WTC11 (cell line): ENCODE results near the gene PIK3C2G. TPM values are rescaled to one million over a fixed set of nuclear protein-coding genes. Genes with fewer than 3 reads are reported as not detected.

Experiments
- ATAC-seq: fragments of 200-7000 bp; cut with Tn5 transposase; 2 replicates; pipeline ENCODE4 v1.10.0; 2021; ENCODE audit warnings: mild to moderate bottlenecking, moderate library complexity
- CTCF ChIA-PET: fragments of 300-600 bp; sonication (Branson Sonifier 250); formaldehyde crosslinking; loops from one replicate; lab custom pipeline; 2021; ENCODE audit warnings: antibody characterized with exemption; lab: Charles Lee
- POLR2A ChIA-PET: fragments of 350-600 bp; sonication (Branson Sonifier 250); formaldehyde crosslinking; loops from one replicate; lab custom pipeline; 2021; ENCODE audit warnings: antibody characterized with exemption; lab: Charles Lee
- DNase-seq: peaks from one replicate; pipeline ENCODE4 v3.0.0; 2021; ENCODE audit warnings: low spot score
- H3K27ac Mint-ChIP-seq: 2 replicates; pipeline ENCODE4 v1.8.0; 2021; ENCODE audit warnings: mixed read lengths
- H3K27me3 Mint-ChIP-seq: 2 replicates; pipeline ENCODE4 v1.8.0; 2021; ENCODE audit warnings: low read depth, mild to moderate bottlenecking, moderate library complexity, mixed read lengths
- H3K36me3 Mint-ChIP-seq: 2 replicates; pipeline ENCODE4 v1.8.0; 2021; ENCODE audit warnings: mixed read lengths
- H3K4me1 Mint-ChIP-seq: 2 replicates; pipeline ENCODE4 v1.8.0; 2022; ENCODE audit warnings: mixed read lengths
- H3K4me3 Mint-ChIP-seq: 2 replicates; pipeline ENCODE4 v1.8.0; 2021; ENCODE audit warnings: mild to moderate bottlenecking, moderate library complexity, mixed read lengths
- H3K9me3 Mint-ChIP-seq: 2 replicates; pipeline ENCODE4 v1.8.0; 2021; ENCODE audit warnings: mixed read lengths
- CDX4 ChIP-seq: fragments of 250-450 bp; sonication (Bioruptor Pico); IDR thresholded peaks from 2 replicates; pipeline ENCODE4 v1.9.0; 2021; ENCODE audit warnings: moderate library complexity, mild to moderate bottlenecking, inconsistent platforms, borderline replicate concordance
- CREM ChIP-seq: sonication (generic); formaldehyde crosslinking; IDR thresholded peaks from 2 replicates; pipeline ENCODE4 v1.8.1; 2022; ENCODE audit warnings: mild to moderate bottlenecking, missing genetic modification reagents, moderate library complexity
- ERG ChIP-seq: fragments of 250-450 bp; sonication (Bioruptor Pico); IDR thresholded peaks from 2 replicates; pipeline ENCODE4 v1.8.0; 2021; ENCODE audit warnings: mild to moderate bottlenecking
- FOXJ3 ChIP-seq: sonication (generic); formaldehyde crosslinking; IDR thresholded peaks from 2 replicates; pipeline ENCODE4 v1.9.0; 2021; ENCODE audit warnings: missing genetic modification reagents, mild to moderate bottlenecking, borderline replicate concordance
- KAT7 ChIP-seq: sonication (generic); formaldehyde crosslinking; IDR thresholded peaks from 2 replicates; pipeline ENCODE4 v1.8.1; 2023; ENCODE audit warnings: missing genetic modification reagents, mild to moderate bottlenecking, borderline replicate concordance
- NR3C1 ChIP-seq: sonication (generic); formaldehyde crosslinking; conservative IDR thresholded peaks from 2 replicates; pipeline ENCODE4 v1.8.1; 2023; ENCODE audit warnings: low read depth, mild to moderate bottlenecking, missing genetic modification reagents
- PRDM15 ChIP-seq: sonication (generic); formaldehyde crosslinking; IDR thresholded peaks from 2 replicates; pipeline ENCODE4 v1.8.0; 2022; ENCODE audit warnings: missing genetic modification reagents
- SMAD3 ChIP-seq: sonication (generic); formaldehyde crosslinking; IDR thresholded peaks from 2 replicates; pipeline ENCODE4 v1.8.0; 2022; ENCODE audit warnings: missing genetic modification reagents, mild to moderate bottlenecking, borderline replicate concordance
- SOX15 ChIP-seq: fragments of 250-450 bp; sonication (Bioruptor Pico); IDR thresholded peaks from 2 replicates; pipeline ENCODE4 v1.9.0; 2021; ENCODE audit warnings: mild to moderate bottlenecking
- SP1 ChIP-seq: sonication (generic); formaldehyde crosslinking; conservative IDR thresholded peaks from 2 replicates; pipeline ENCODE4 v1.8.1; 2022; ENCODE audit warnings: missing genetic modification reagents
- total RNA-seq: library from RNA; stranded (reverse); gene quantifications from 3 replicates; pipeline ENCODE4 v1.2.3, GENCODE V29; 2021
- TF ChIP-seq, protein P1 (sequence below): sonication (generic); formaldehyde crosslinking; IDR thresholded peaks from 2 replicates; pipeline ENCODE4 v1.8.1; 2022; ENCODE audit warnings: mild to moderate bottlenecking, moderate library complexity, missing genetic modification reagents
- TF ChIP-seq, protein P2 (sequence below): sonication (generic); formaldehyde crosslinking; IDR thresholded peaks from 2 replicates; pipeline ENCODE4 v1.8.0; 2023; ENCODE audit warnings: missing genetic modification reagents, mild to moderate bottlenecking, borderline replicate concordance
- TF ChIP-seq, protein P3 (sequence below): sonication (generic); formaldehyde crosslinking; IDR thresholded peaks from 2 replicates; pipeline ENCODE4 v1.8.0; 2022; ENCODE audit warnings: mild to moderate bottlenecking, missing genetic modification reagents
- TF ChIP-seq, protein P4 (sequence below): fragments of 250-450 bp; sonication (Bioruptor Pico); IDR thresholded peaks from 2 replicates; pipeline ENCODE4 v1.9.0; 2021; ENCODE audit warnings: mild to moderate bottlenecking
- TF ChIP-seq, protein P5 (sequence below): sonication (generic); formaldehyde crosslinking; IDR thresholded peaks from 2 replicates; pipeline ENCODE4 v1.8.0; 2023; ENCODE audit warnings: mild to moderate bottlenecking, missing genetic modification reagents
- TF ChIP-seq, protein P6 (sequence below): sonication (generic); formaldehyde crosslinking; IDR thresholded peaks from 2 replicates; pipeline ENCODE4 v1.8.0; 2023; ENCODE audit warnings: missing genetic modification reagents

Gene PIK3C2G
- total RNA-seq, 1 experiment from 2014 or later: not detected

DNA sequence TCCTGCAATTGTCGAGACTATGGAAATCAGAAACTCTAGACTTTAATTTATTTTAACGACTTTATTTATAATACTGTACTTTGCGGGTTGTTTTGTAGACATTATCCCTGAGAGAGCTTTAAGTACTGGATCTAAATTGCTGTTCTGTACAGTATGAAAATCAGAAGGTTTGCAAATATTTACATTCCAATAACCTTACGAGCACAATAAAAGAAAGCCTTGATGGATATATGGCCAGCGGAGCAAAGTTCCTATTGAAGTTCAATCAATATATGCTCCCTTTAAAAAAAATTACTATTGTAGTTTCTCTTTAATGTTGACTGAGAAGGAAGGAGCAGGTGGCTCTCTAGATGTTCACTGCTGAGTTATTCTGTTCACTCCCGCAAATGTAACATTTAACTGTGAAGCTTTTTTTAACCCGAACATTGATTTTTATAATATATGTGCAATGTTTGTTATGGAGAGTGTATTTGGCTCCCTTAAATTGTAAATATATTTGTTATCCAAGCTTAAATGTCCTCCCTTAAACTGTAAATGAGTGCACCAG lies 241.2 kb downstream of the PIK3C2G start (continued):
- no peak for TF ChIP-seq KAT7 (CRISPR knock-in tag)
- TF ChIP-seq, protein P1, sequence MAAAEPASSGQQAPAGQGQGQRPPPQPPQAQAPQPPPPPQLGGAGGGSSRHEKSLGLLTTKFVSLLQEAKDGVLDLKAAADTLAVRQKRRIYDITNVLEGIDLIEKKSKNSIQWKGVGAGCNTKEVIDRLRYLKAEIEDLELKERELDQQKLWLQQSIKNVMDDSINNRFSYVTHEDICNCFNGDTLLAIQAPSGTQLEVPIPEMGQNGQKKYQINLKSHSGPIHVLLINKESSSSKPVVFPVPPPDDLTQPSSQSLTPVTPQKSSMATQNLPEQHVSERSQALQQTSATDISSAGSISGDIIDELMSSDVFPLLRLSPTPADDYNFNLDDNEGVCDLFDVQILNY (CRISPR knock-in tag): no peak
- TF ChIP-seq NR3C1 (CRISPR knock-in tag): no peak
- TF ChIP-seq, protein P2, sequence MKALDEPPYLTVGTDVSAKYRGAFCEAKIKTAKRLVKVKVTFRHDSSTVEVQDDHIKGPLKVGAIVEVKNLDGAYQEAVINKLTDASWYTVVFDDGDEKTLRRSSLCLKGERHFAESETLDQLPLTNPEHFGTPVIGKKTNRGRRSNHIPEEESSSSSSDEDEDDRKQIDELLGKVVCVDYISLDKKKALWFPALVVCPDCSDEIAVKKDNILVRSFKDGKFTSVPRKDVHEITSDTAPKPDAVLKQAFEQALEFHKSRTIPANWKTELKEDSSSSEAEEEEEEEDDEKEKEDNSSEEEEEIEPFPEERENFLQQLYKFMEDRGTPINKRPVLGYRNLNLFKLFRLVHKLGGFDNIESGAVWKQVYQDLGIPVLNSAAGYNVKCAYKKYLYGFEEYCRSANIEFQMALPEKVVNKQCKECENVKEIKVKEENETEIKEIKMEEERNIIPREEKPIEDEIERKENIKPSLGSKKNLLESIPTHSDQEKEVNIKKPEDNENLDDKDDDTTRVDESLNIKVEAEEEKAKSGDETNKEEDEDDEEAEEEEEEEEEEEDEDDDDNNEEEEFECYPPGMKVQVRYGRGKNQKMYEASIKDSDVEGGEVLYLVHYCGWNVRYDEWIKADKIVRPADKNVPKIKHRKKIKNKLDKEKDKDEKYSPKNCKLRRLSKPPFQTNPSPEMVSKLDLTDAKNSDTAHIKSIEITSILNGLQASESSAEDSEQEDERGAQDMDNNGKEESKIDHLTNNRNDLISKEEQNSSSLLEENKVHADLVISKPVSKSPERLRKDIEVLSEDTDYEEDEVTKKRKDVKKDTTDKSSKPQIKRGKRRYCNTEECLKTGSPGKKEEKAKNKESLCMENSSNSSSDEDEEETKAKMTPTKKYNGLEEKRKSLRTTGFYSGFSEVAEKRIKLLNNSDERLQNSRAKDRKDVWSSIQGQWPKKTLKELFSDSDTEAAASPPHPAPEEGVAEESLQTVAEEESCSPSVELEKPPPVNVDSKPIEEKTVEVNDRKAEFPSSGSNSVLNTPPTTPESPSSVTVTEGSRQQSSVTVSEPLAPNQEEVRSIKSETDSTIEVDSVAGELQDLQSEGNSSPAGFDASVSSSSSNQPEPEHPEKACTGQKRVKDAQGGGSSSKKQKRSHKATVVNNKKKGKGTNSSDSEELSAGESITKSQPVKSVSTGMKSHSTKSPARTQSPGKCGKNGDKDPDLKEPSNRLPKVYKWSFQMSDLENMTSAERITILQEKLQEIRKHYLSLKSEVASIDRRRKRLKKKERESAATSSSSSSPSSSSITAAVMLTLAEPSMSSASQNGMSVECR: no peak
- TF ChIP-seq SOX15 (CRISPR knock-in tag): no peak
- no peak for TF ChIP-seq PRDM15 (CRISPR knock-in tag)
- no peak for TF ChIP-seq SMAD3
- TF ChIP-seq, protein P3, sequence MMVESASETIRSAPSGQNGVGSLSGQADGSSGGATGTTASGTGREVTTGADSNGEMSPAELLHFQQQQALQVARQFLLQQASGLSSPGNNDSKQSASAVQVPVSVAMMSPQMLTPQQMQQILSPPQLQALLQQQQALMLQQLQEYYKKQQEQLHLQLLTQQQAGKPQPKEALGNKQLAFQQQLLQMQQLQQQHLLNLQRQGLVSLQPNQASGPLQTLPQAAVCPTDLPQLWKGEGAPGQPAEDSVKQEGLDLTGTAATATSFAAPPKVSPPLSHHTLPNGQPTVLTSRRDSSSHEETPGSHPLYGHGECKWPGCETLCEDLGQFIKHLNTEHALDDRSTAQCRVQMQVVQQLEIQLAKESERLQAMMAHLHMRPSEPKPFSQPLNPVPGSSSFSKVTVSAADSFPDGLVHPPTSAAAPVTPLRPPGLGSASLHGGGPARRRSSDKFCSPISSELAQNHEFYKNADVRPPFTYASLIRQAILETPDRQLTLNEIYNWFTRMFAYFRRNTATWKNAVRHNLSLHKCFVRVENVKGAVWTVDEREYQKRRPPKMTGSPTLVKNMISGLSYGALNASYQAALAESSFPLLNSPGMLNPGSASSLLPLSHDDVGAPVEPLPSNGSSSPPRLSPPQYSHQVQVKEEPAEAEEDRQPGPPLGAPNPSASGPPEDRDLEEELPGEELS (CRISPR knock-in tag): no peak
- TF ChIP-seq CDX4 (CRISPR knock-in tag): no peak

- Mint-ChIP-seq H3K27me3 (no peaks in the 10 kb centered on the region), H3K27ac (no peak overlapping the region), H3K36me3 (peaks cover 4% of the 10 kb centered on the region), H3K4me1 (peaks cover 11% of the 10 kb centered on the region), H3K9me3 (peaks cover 39% of the 10 kb centered on the region), H3K4me3 (no peak overlapping the region)
- CTCF ChIA-PET: no interaction called here
- DNase-seq: no peak
- POLR2A ChIA-PET: no interaction called here
- ATAC-seq: no peak; the same call in 1 of the 2 replicates
- no peak for TF ChIP-seq SP1 (CRISPR knock-in tag)
- TF ChIP-seq, protein P4, sequence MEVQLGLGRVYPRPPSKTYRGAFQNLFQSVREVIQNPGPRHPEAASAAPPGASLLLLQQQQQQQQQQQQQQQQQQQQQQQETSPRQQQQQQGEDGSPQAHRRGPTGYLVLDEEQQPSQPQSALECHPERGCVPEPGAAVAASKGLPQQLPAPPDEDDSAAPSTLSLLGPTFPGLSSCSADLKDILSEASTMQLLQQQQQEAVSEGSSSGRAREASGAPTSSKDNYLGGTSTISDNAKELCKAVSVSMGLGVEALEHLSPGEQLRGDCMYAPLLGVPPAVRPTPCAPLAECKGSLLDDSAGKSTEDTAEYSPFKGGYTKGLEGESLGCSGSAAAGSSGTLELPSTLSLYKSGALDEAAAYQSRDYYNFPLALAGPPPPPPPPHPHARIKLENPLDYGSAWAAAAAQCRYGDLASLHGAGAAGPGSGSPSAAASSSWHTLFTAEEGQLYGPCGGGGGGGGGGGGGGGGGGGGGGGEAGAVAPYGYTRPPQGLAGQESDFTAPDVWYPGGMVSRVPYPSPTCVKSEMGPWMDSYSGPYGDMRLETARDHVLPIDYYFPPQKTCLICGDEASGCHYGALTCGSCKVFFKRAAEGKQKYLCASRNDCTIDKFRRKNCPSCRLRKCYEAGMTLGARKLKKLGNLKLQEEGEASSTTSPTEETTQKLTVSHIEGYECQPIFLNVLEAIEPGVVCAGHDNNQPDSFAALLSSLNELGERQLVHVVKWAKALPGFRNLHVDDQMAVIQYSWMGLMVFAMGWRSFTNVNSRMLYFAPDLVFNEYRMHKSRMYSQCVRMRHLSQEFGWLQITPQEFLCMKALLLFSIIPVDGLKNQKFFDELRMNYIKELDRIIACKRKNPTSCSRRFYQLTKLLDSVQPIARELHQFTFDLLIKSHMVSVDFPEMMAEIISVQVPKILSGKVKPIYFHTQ (CRISPR knock-in tag): no peak
- TF ChIP-seq FOXJ3: no peak
- TF ChIP-seq, protein P5, sequence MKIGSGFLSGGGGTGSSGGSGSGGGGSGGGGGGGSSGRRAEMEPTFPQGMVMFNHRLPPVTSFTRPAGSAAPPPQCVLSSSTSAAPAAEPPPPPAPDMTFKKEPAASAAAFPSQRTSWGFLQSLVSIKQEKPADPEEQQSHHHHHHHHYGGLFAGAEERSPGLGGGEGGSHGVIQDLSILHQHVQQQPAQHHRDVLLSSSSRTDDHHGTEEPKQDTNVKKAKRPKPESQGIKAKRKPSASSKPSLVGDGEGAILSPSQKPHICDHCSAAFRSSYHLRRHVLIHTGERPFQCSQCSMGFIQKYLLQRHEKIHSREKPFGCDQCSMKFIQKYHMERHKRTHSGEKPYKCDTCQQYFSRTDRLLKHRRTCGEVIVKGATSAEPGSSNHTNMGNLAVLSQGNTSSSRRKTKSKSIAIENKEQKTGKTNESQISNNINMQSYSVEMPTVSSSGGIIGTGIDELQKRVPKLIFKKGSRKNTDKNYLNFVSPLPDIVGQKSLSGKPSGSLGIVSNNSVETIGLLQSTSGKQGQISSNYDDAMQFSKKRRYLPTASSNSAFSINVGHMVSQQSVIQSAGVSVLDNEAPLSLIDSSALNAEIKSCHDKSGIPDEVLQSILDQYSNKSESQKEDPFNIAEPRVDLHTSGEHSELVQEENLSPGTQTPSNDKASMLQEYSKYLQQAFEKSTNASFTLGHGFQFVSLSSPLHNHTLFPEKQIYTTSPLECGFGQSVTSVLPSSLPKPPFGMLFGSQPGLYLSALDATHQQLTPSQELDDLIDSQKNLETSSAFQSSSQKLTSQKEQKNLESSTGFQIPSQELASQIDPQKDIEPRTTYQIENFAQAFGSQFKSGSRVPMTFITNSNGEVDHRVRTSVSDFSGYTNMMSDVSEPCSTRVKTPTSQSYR (CRISPR knock-in tag): no peak
- TF ChIP-seq, protein P6, sequence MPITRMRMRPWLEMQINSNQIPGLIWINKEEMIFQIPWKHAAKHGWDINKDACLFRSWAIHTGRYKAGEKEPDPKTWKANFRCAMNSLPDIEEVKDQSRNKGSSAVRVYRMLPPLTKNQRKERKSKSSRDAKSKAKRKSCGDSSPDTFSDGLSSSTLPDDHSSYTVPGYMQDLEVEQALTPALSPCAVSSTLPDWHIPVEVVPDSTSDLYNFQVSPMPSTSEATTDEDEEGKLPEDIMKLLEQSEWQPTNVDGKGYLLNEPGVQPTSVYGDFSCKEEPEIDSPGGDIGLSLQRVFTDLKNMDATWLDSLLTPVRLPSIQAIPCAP (CRISPR knock-in tag): no peak
- no peak for TF ChIP-seq CREM
- no peak for TF ChIP-seq ERG (CRISPR knock-in tag)
Measured at GRCh38 chr12:18521461-18521860, 260.1 kb downstream of the PIK3C2G start.
